HEK293T (cell line): ENCODE results near the gene MXRA7.
"Not testable (repeated sequence)": the region's sequence is repeated elsewhere in the genome, so short reads cannot be mapped to it uniquely, and the experiment has no call there.

ENCODE experiments used
- BHLHE40 ChIP-seq: fragments of 450-650 bp; IDR thresholded peaks from 2 replicates; pipeline ENCODE4 v1.6.1; 2016; ENCODE audit warnings: mild to moderate bottlenecking, moderate library complexity, borderline replicate concordance
- FOXM1 ChIP-seq: fragments of 450-650 bp; IDR thresholded peaks from 2 replicates; pipeline ENCODE4 v1.6.1; 2017; ENCODE audit warnings: mild to moderate bottlenecking, borderline replicate concordance
- TARDBP ChIP-seq: fragments of 450-650 bp; IDR thresholded peaks from 2 replicates; pipeline ENCODE4 v1.6.1; 2016

GRCh38 chr17:76698466-76698977 is 12.2 kb downstream of the MXRA7 start:
- not testable (repeated sequence) for TF ChIP-seq FOXM1, BHLHE40, TARDBP
